ENCODE data around the gene MAZ. TPM values are rescaled to one million over a fixed set of nuclear protein-coding genes. Genes with fewer than 3 reads are reported as not detected.
"Not testable (repeated sequence)": the region's sequence is repeated elsewhere in the genome, so short reads cannot be mapped to it uniquely, and the experiment has no call there.

MAZ gene
- total and polyA plus RNA-seq, 2 experiments from 2014 or later = 132 to 190 TPM

- Histone ChIP-seq H3K36me3 (replicated peaks; ENCODE audit: insufficient read depth, low read depth) (no peaks in the 10 kb centered on the region), H3K9me2 (replicated peaks; ENCODE audit: insufficient read depth) (no peaks in the 10 kb centered on the region), H4K20me1 (ENCODE audit: insufficient read depth, poor library complexity, severe bottlenecking) (no peaks in the 10 kb centered on the region), H3K27me3 (no peaks in the 10 kb centered on the region), H3K27ac (no peak overlapping the region), H3K79me2 (no peaks in the 10 kb centered on the region), H3K4me3 (no peak overlapping the region), H3K4me1 (ENCODE audit: insufficient read depth) (no peaks in the 10 kb centered on the region), H3K4me2 (peak overlapping the region; percentile 70), H2AFZ (peak overlapping the region; percentile 47), H3K9me3 (ENCODE audit: low read depth) (no peaks in the 10 kb centered on the region)
- DNase-seq (ENCODE audit: low spot score) = peak; percentile 82
- 16% methylated on average over 38 of the region's 38 CpGs for WGBS (ENCODE audit: low lambda C conversion rate, missing lambda C conversion rate)
- TF ChIP-seq CTCF (IDR thresholded peaks at IDR 0.05; ENCODE audit: poor library complexity) (peak; percentile 72), EZH2phosphoT487 (IDR thresholded peaks at IDR 0.05; ENCODE audit: low read depth, severe bottlenecking, unreplicated experiment) (no peak), EZH2 (IDR thresholded peaks at IDR 0.05; ENCODE audit: borderline replicate concordance) (no peak)
These were observed 21.3 kb upstream of the MAZ start for GRCh38 chr16:29784901-29785500.

GRCh38 chr16:29787155-29787554 is 19.2 kb upstream of the MAZ start:
- H4K20me1 ChIP-seq (ENCODE audit: insufficient read depth, poor library complexity, severe bottlenecking) = not testable (repeated sequence)

GRCh38 chr16:29789775-29790182 is 16.6 kb upstream of the MAZ start:
- TF ChIP-seq EZH2 (IDR thresholded peaks at IDR 0.05; ENCODE audit: borderline replicate concordance) (no peak), EZH2phosphoT487 (IDR thresholded peaks at IDR 0.05; ENCODE audit: low read depth, severe bottlenecking, unreplicated experiment) (no peak), CTCF (IDR thresholded peaks at IDR 0.05; ENCODE audit: poor library complexity) (no peak)
- no peak for DNase-seq (ENCODE audit: low spot score)
- 75% methylated on average over 20 of the region's 20 CpGs for WGBS (ENCODE audit: low lambda C conversion rate, missing lambda C conversion rate)
- Histone ChIP-seq H4K20me1 (ENCODE audit: insufficient read depth, poor library complexity, severe bottlenecking) (peaks cover 2% of the 10 kb centered on the region), H3K27ac (peak overlapping the region; percentile 92), H3K27me3 (no peaks in the 10 kb centered on the region), H3K4me3 (peak overlapping the region; percentile 7), H2AFZ (peak overlapping the region; percentile 80), H3K4me1 (ENCODE audit: insufficient read depth) (no peaks in the 10 kb centered on the region), H3K79me2 (peaks cover 40% of the 10 kb centered on the region), H3K36me3 (replicated peaks; ENCODE audit: insufficient read depth, low read depth) (no peaks in the 10 kb centered on the region), H3K4me2 (peak overlapping the region; percentile 85), H3K9me3 (ENCODE audit: low read depth) (no peaks in the 10 kb centered on the region), H3K9me2 (replicated peaks; ENCODE audit: insufficient read depth) (no peaks in the 10 kb centered on the region)

More at GRCh38 chr16:29787155-29787554, 19.2 kb upstream of the MAZ start:
- H2AFZ ChIP-seq; H3K27ac ChIP-seq; H3K27me3 ChIP-seq; H3K9me2 ChIP-seq (replicated peaks; ENCODE audit: insufficient read depth); H3K4me3 ChIP-seq; H3K4me2 ChIP-seq; H3K4me1 ChIP-seq (ENCODE audit: insufficient read depth); DNase-seq (ENCODE audit: low spot score); H3K36me3 ChIP-seq (replicated peaks; ENCODE audit: insufficient read depth, low read depth); H3K9me3 ChIP-seq (ENCODE audit: low read depth): not testable (repeated sequence)
- 93% methylated on average over 4 of the region's 4 CpGs for WGBS (ENCODE audit: low lambda C conversion rate, missing lambda C conversion rate)
- H3K79me2 ChIP-seq = peaks cover 14% of the 10 kb centered on the region

- H3K27ac ChIP-seq = peak within 1 kb of the TSS; percentile 92
- peaks cover 46% of the 10 kb centered on the region for H3K79me2 ChIP-seq
- peak within 1 kb of the TSS; percentile 71 for H3K4me3 ChIP-seq
- H2AFZ ChIP-seq = peak within 1 kb of the TSS; percentile 80
- DNase-seq (ENCODE audit: low spot score) = peak; percentile 100
- H3K9me3 ChIP-seq (ENCODE audit: low read depth) = no peaks in the 10 kb centered on the region
- no peaks in the 10 kb centered on the region for H3K36me3 ChIP-seq (replicated peaks; ENCODE audit: insufficient read depth, low read depth)
- TF ChIP-seq EZH2 (IDR thresholded peaks at IDR 0.05; ENCODE audit: borderline replicate concordance) (no peak), CTCF (IDR thresholded peaks at IDR 0.05; ENCODE audit: poor library complexity) (peak; percentile 82), EZH2phosphoT487 (IDR thresholded peaks at IDR 0.05; ENCODE audit: low read depth, severe bottlenecking, unreplicated experiment) (no peak)
- H3K4me1 ChIP-seq (ENCODE audit: insufficient read depth) = no peaks in the 10 kb centered on the region
- H3K27me3 ChIP-seq = no peaks in the 10 kb centered on the region
- H3K4me2 ChIP-seq = peak within 1 kb of the TSS; percentile 86
- peaks cover 2% of the 10 kb centered on the region for H4K20me1 ChIP-seq (ENCODE audit: insufficient read depth, poor library complexity, severe bottlenecking)
- WGBS (ENCODE audit: low lambda C conversion rate, missing lambda C conversion rate) = 2% methylated on average over 60 of the region's 67 CpGs
- H3K9me2 ChIP-seq (replicated peaks; ENCODE audit: insufficient read depth) = no peaks in the 10 kb centered on the region
These were observed 16.0 kb upstream of the MAZ start, which contains the start of gene KIF22 for GRCh38 chr16:29790183-29790948. Gene KIF22 (plus strand): TSS chr16:29790751. CDS start chr16:29790760, 9 bp downstream.

Measured in hepatocyte (in vitro differentiated cells).